ENCODE results near the gene TNFSF9. TPM values are rescaled to one million over a fixed set of nuclear protein-coding genes. Genes with fewer than 3 reads are reported as not detected.

TNFSF9 gene
- total and polyA plus RNA-seq, 12 donors = 0.13 to 0.88 (median 0.21) TPM; not detected in 3

- H3K4me3 ChIP-seq = no peak overlapping the region
These were observed 12.5 kb upstream of the TNFSF9 start for GRCh38 chr19:6518145-6518911.

GRCh38 chr19:6519289-6519688 is 11.5 kb upstream of the TNFSF9 start:
- TF ChIP-seq CTCF (IDR thresholded peaks at IDR 0.05) = no peak
- peaks cover 0 to 38% (median 18%) of the 10 kb centered on the region in 9 donors for H3K4me1 ChIP-seq
- H3K27me3 ChIP-seq = peaks cover 0 to 23% (median 12%) of the 10 kb centered on the region in 7 donors
- 53 to 56% methylated on average over 2 of the region's 2 CpGs for WGBS, 2 donors
- no peak for ATAC-seq
- intact Hi-C loops (cut with DNase I) = loop anchor here in 9 of 10 donors (5.0 to 10.0 kb wide), 6 partner anchors 113 to 346 kb away; partner anchors contain the start of genes GPR108 (in 3 of the 9) and TRIP10 (in 3 of the 9)
- no peaks in the 10 kb centered on the region for H3K9me3 ChIP-seq
- H3K36me3 ChIP-seq = no peaks in the 10 kb centered on the region
- no peak overlapping the region for H3K27ac ChIP-seq
- no peak for DNase-seq
- H3K4me3 ChIP-seq = no peak overlapping the region

More at GRCh38 chr19:6518145-6518911, 12.5 kb upstream of the TNFSF9 start:
- H3K4me1 ChIP-seq = peaks cover 0 to 38% (median 12%) of the 10 kb centered on the region in 9 donors
- peaks cover 0 to 23% (median 12%) of the 10 kb centered on the region in 7 donors for H3K27me3 ChIP-seq
- 49 to 56% methylated on average over 14 of the region's 14 CpGs for WGBS, 2 donors
- H3K9me3 ChIP-seq = no peaks in the 10 kb centered on the region
- TF ChIP-seq CTCF (IDR thresholded peaks at IDR 0.05) = no peak
- H3K36me3 ChIP-seq = no peaks in the 10 kb centered on the region
- no peak overlapping the region for H3K27ac ChIP-seq
- ATAC-seq = no peak
- intact Hi-C loops (cut with DNase I) = loop anchor here in 9 of 10 donors (5.0 to 10.0 kb wide), 6 partner anchors 114 to 346 kb away; partner anchors contain the start of genes GPR108 (in 3 of the 9) and TRIP10 (in 3 of the 9)
- no peak for DNase-seq

GRCh38 chr19:6521718-6522646 is 8.8 kb upstream of the TNFSF9 start:
- H3K4me3 ChIP-seq = no peak overlapping the region
- DNase-seq (no peak), ATAC-seq (no peak)
- TF ChIP-seq CTCF (IDR thresholded peaks at IDR 0.05) = no peak
- H3K36me3 ChIP-seq = no peaks in the 10 kb centered on the region
- H3K9me3 ChIP-seq = no peaks in the 10 kb centered on the region
- intact Hi-C loops (cut with DNase I) = no loop called here
- peaks cover 0 to 30% (median 22%) of the 10 kb centered on the region in 9 donors for H3K4me1 ChIP-seq
- 48 to 56% methylated on average over 20 of the region's 20 CpGs for WGBS, 2 donors
- H3K27me3 ChIP-seq = peaks cover 0 to 23% (median 12%) of the 10 kb centered on the region in 7 donors
- no peak overlapping the region for H3K27ac ChIP-seq

- 80 to 85% methylated on average over 6 of the region's 6 CpGs for WGBS, 2 donors
- Histone ChIP-seq H3K27ac (no peak overlapping the region), H3K4me3 (no peak overlapping the region), H3K36me3 (no peaks in the 10 kb centered on the region), H3K9me3 (no peaks in the 10 kb centered on the region), H3K4me1 (peaks cover 0 to 25% (median 17%) of the 10 kb centered on the region in 9 donors), H3K27me3 (peaks cover 0 to 23% (median 12%) of the 10 kb centered on the region in 7 donors)
- DNase-seq (no peak), ATAC-seq (no peak)
- TF ChIP-seq CTCF (IDR thresholded peaks at IDR 0.05) = no peak
- intact Hi-C loops (cut with DNase I) = no loop called here
These were observed 8.1 kb upstream of the TNFSF9 start for GRCh38 chr19:6522712-6523111.

All from heart right ventricle (tissue), 16 donors.